IMR-90 (cell line): ENCODE data around the gene CDH12. TPM values are rescaled to one million over a fixed set of nuclear protein-coding genes. Genes with fewer than 3 reads are reported as not detected.

Experiments used
- ATAC-seq: fragments of 200-7000 bp; cut with Tn5 transposase; 2 replicates; pipeline ENCODE4 v1.9.1; 2020; ENCODE audit warnings: low read depth, mild to moderate bottlenecking, moderate library complexity
- BruUV-seq: library from RNA; stranded (reverse); fragments of 400-500 nt; replicated peaks from 2 replicates; lab custom pipeline; 2021; lab: Mats Ljungman, UMichigan
- CTCF ChIA-PET: fragments of 300-600 bp; formaldehyde crosslinking; extraction: SDS; loops from one replicate; lab custom pipeline; 2021; ENCODE audit warnings: antibody characterized with exemption; lab: Yijun Ruan, JAX
- POLR2A ChIA-PET: fragments of 300-600 bp; sonication (Branson Sonifier 250); formaldehyde crosslinking; loops from one replicate; lab custom pipeline; 2022; ENCODE audit warnings: antibody characterized with exemption; ENCODE audit not compliant: unreplicated experiment; lab: Charles Lee
- DNase-seq: peaks from one replicate; pipeline ENCODE4 v3.0.0; 2013
- H2AFZ ChIP-seq: replicated peaks from 2 replicates; pipeline ENCODE3; 2013; ENCODE audit warnings: low read length, mild to moderate bottlenecking; ENCODE audit not compliant: poor library complexity
- H2AK5ac ChIP-seq: 2 replicates; pipeline ENCODE4 v1.6.1; 2013; ENCODE audit warnings: low read depth, low read length, inconsistent platforms
- H2AK9ac ChIP-seq: replicated peaks from 2 replicates; pipeline ENCODE3; 2013; ENCODE audit warnings: mild to moderate bottlenecking, low read depth, low read length, moderate library complexity; ENCODE audit not compliant: poor library complexity
- H2BK120ac ChIP-seq: 2 replicates; pipeline ENCODE4 v1.6.1; 2013; ENCODE audit warnings: low read depth, low read length, inconsistent platforms
- H2BK15ac ChIP-seq: 3 replicates; pipeline ENCODE4 v1.6.1; 2013; ENCODE audit warnings: low read depth, low read length, inconsistent platforms
- H2BK20ac ChIP-seq: 2 replicates; pipeline ENCODE4 v1.6.1; 2013; ENCODE audit warnings: low read depth, mild to moderate bottlenecking, inconsistent platforms, low read length, moderate library complexity
- H2BK5ac ChIP-seq: 2 replicates; pipeline ENCODE4 v1.6.1; 2013; ENCODE audit warnings: mild to moderate bottlenecking, low read depth, low read length, inconsistent platforms; ENCODE audit not compliant: poor library complexity, severe bottlenecking
- H3K14ac ChIP-seq: replicated peaks from 2 replicates; pipeline ENCODE4 v1.6.1; 2013; ENCODE audit warnings: low read depth, low read length, inconsistent platforms
- H3K18ac ChIP-seq: 2 replicates; pipeline ENCODE4 v1.6.1; 2013; ENCODE audit warnings: low read depth, low read length, control low read depth
- H3K23ac ChIP-seq: 2 replicates; pipeline ENCODE4 v1.6.1; 2013; ENCODE audit warnings: low read depth, low read length, inconsistent platforms
- H3K27ac ChIP-seq: 2 replicates; pipeline ENCODE4 v1.5.1; 2013; ENCODE audit warnings: mild to moderate bottlenecking, control low read depth, low read length; ENCODE audit not compliant: insufficient read depth
- H3K27me3 ChIP-seq: 2 replicates; pipeline ENCODE4 v1.6.1; 2013; ENCODE audit warnings: low read length; ENCODE audit not compliant: control insufficient read depth, insufficient read depth
- H3K36me3 ChIP-seq: 2 replicates; pipeline ENCODE4 v1.6.1; 2013; ENCODE audit warnings: low read length, mixed read lengths; ENCODE audit not compliant: control insufficient read depth, insufficient read depth
- H3K4ac ChIP-seq: 2 replicates; pipeline ENCODE4 v1.6.1; 2013; ENCODE audit warnings: low read depth, low read length, inconsistent platforms
- H3K4me1 ChIP-seq: 2 replicates; pipeline ENCODE4 v1.6.1; 2013; ENCODE audit warnings: low read length, mixed read lengths; ENCODE audit not compliant: control insufficient read depth, insufficient read depth
- H3K4me2 ChIP-seq: 2 replicates; pipeline ENCODE4 v1.6.1; 2013; ENCODE audit warnings: low read depth, mild to moderate bottlenecking, control low read depth, low read length, moderate library complexity
- H3K4me3 ChIP-seq: 2 replicates; pipeline ENCODE4 v1.5.1; 2013; ENCODE audit warnings: low read depth, mild to moderate bottlenecking, control low read depth, low read length, moderate library complexity; ENCODE audit not compliant: insufficient read depth
- H3K56ac ChIP-seq: 2 replicates; pipeline ENCODE4 v1.6.1; 2013; ENCODE audit warnings: low read length, inconsistent platforms; ENCODE audit not compliant: insufficient read depth; ENCODE audit errors: extremely low read depth
- H3K79me1 ChIP-seq, 2 experiments: 2 replicates each; pipeline ENCODE4 v1.6.1; 2013; ENCODE audit warnings: low read length in 2 of 2, inconsistent platforms in 1 of 2, low read depth in 1 of 2
- H3K9ac ChIP-seq: 2 replicates; pipeline ENCODE4 v1.6.1; 2013; ENCODE audit warnings: low read depth, low read length, control low read depth
- H3K9me1 ChIP-seq: 2 replicates; pipeline ENCODE4 v1.6.1; 2013; ENCODE audit warnings: low read length, inconsistent platforms; ENCODE audit not compliant: insufficient read depth
- H3K9me3 ChIP-seq: 2 replicates; pipeline ENCODE4 v1.6.1; 2013; ENCODE audit warnings: low read length; ENCODE audit not compliant: control insufficient read depth, insufficient read depth
- H4K20me1 ChIP-seq: 2 replicates; pipeline ENCODE4 v1.6.1; 2013; ENCODE audit warnings: low read length, inconsistent platforms; ENCODE audit not compliant: insufficient read depth
- H4K5ac ChIP-seq: 2 replicates; pipeline ENCODE4 v1.6.1; 2013; ENCODE audit warnings: mild to moderate bottlenecking, low read depth, low read length, control low read depth
- H4K8ac ChIP-seq, 2 experiments: 2 replicates each; pipeline ENCODE4 v1.6.1; 2013; ENCODE audit warnings: low read depth in 2 of 2, low read length in 2 of 2, control low read depth in 1 of 2, inconsistent platforms in 1 of 2
- H4K91ac ChIP-seq: 2 replicates; pipeline ENCODE4 v1.6.1; 2013; ENCODE audit warnings: low read depth, low read length, inconsistent platforms; ENCODE audit not compliant: insufficient read depth
- BHLHE40 ChIP-seq: fragments of 150-350 bp; IDR thresholded peaks from 2 replicates; pipeline ENCODE4 v1.6.1; 2016; ENCODE audit warnings: mild to moderate bottlenecking, low read depth, low read length
- CEBPB ChIP-seq: IDR thresholded peaks from 2 replicates; pipeline ENCODE4 v1.6.1; 2012; ENCODE audit warnings: low read depth, low read length, improper control_type of control experiment
- CHD1 ChIP-seq: IDR thresholded peaks from 2 replicates; pipeline ENCODE4 v1.6.1; 2012; ENCODE audit warnings: low read depth, low read length, improper control_type of control experiment
- FOS ChIP-seq: fragments of 150-350 bp; IDR thresholded peaks from 2 replicates; pipeline ENCODE4 v1.6.1; 2016; ENCODE audit warnings: low read depth, low read length
- MAFK ChIP-seq: IDR thresholded peaks from 2 replicates; pipeline ENCODE4 v1.6.1; 2012; ENCODE audit warnings: low read depth, low read length, improper control_type of control experiment
- MAZ ChIP-seq: IDR thresholded peaks from 2 replicates; pipeline ENCODE4 v1.6.1; 2012; ENCODE audit warnings: low read depth, mild to moderate bottlenecking, low read length, improper control_type of control experiment, moderate library complexity, borderline replicate concordance
- MXI1 ChIP-seq: IDR thresholded peaks from 2 replicates; pipeline ENCODE4 v1.6.1; 2012; ENCODE audit warnings: low read depth, mild to moderate bottlenecking, low read length, moderate library complexity, borderline replicate concordance
- NFE2L2 ChIP-seq: fragments of 150-350 bp; IDR thresholded peaks from 2 replicates; pipeline ENCODE4 v1.6.1; 2016; ENCODE audit warnings: low read depth, mild to moderate bottlenecking, low read length
- POLR2A ChIP-seq: IDR thresholded peaks from 2 replicates; pipeline ENCODE4 v1.6.1; 2012; ENCODE audit warnings: mild to moderate bottlenecking, low read depth, low read length
- RAD21 ChIP-seq: IDR thresholded peaks from 2 replicates; pipeline ENCODE4 v1.6.1; 2012; ENCODE audit warnings: low read length, improper control_type of control experiment
- RCOR1 ChIP-seq: IDR thresholded peaks from 2 replicates; pipeline ENCODE4 v1.6.1; 2012; ENCODE audit warnings: mild to moderate bottlenecking, low read length, improper control_type of control experiment; ENCODE audit not compliant: insufficient replicate concordance
- RFX5 ChIP-seq: IDR thresholded peaks from 2 replicates; pipeline ENCODE4 v1.8.0; 2012; ENCODE audit warnings: low read depth, mild to moderate bottlenecking, low read length, moderate library complexity
- SMC3 ChIP-seq: fragments of 150-350 bp; IDR thresholded peaks from 2 replicates; pipeline ENCODE4 v1.6.1; 2016; ENCODE audit warnings: low read depth, mild to moderate bottlenecking, antibody characterized with exemption, low read length, moderate library complexity
- WGBS, 2 experiments: methylation state at CpG; one replicate each; pipeline versions ENCODE4 v1.1.5 to v1.1.7; 2013; ENCODE audit warnings: missing lambda C conversion rate in 2 of 2; ENCODE audit not compliant: insufficient read length in 1 of 2; ENCODE audit errors: extremely low coverage in 2 of 2; 5-methylcytosine and 5-hydroxymethylcytosine counted together
- dilution Hi-C: fragments of 300-500 bp; cut with HindIII; formaldehyde crosslinking; loops from one replicate; pipeline ENCODE4 v1.14.3; 2018; ENCODE audit warnings: low sequenced_read_pairs; ENCODE audit not compliant: unreplicated experiment
- in situ Hi-C: fragments of 300-500 bp; cut with MboI; formaldehyde crosslinking; loops from 3 replicates; pipeline ENCODE4 v1.14.3; 2019; ENCODE audit warnings: low sequenced_read_pairs, inconsistent platforms, mixed read lengths
- intact Hi-C: fragments of 100-400 bp; cut with micrococcal nuclease; formaldehyde crosslinking; loops from 2 replicates; pipeline ENCODE4 v1.10.0; 2022
- polyA plus RNA-seq, 3 experiments: library from polyadenylated mRNA; depleted of rRNA; stranded (reverse); fragments of >200 nt; gene quantifications; 2 replicates each; pipeline ENCODE4 v1.2.3, GENCODE V29; 2012; ENCODE audit warnings: low replicate concordance in 1 of 3
- total RNA-seq: library from RNA; depleted of rRNA; stranded (reverse); fragments of >200 nt; gene quantifications from 2 replicates; pipeline ENCODE4 v1.2.3, GENCODE V29; 2012
- TF ChIP-seq, protein P1 (sequence below): fragments of 150-350 bp; IDR thresholded peaks from 2 replicates; pipeline ENCODE4 v1.6.1; 2016; ENCODE audit warnings: low read depth, mild to moderate bottlenecking, low read length, moderate library complexity, borderline replicate concordance
- TF ChIP-seq, protein P2 (sequence below): fragments of 150-350 bp; IDR thresholded peaks from 2 replicates; pipeline ENCODE4 v1.6.1; 2017; ENCODE audit warnings: mild to moderate bottlenecking, antibody characterized with exemption, low read length, low read depth
- TF ChIP-seq, protein P3 (sequence below): conservative IDR thresholded peaks from 2 replicates; pipeline ENCODE4 v1.5.1; 2012; ENCODE audit warnings: mild to moderate bottlenecking, low read depth, low read length, improper control_type of control experiment

The CDH12 gene
- total and polyA plus RNA-seq, 2 of the 4 experiments (the other 2 are of a cell fraction) = not detected

DNA sequence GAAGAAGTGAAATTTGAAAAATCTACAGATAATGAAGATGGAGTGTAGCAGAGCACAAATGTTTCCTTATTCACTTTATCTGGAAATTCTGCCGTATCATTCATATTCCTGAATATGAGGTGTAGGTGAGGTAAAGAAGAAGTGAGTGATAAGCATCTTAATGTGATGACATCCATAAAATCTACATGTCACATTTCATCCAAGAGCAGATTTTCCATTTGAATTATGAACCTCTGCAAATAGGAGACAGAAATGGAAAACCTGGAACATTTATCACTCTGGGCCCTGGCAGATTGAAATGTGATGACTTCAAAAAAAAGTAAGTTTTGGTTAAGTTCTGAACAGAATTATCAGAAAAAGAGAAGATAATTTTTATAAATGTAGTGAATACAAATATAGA is 240.2 kb downstream of the CDH12 start:
- Histone ChIP-seq H3K27ac (no peak overlapping the region), H3K4me3 (no peak overlapping the region), H4K8ac (no peak overlapping the region), H3K9ac (no peak overlapping the region), H2AK9ac (no peak overlapping the region), H2AFZ (no peak overlapping the region), H2AK5ac (no peak overlapping the region), H2BK120ac (no peak overlapping the region), H4K91ac (no peak overlapping the region), H3K36me3 (no peaks in the 10 kb centered on the region), H3K4me1 (no peaks in the 10 kb centered on the region), H3K56ac (no peak overlapping the region), H3K23ac (no peak overlapping the region), H3K9me1 (no peaks in the 10 kb centered on the region), H3K18ac (no peak overlapping the region), H3K9me3 (no peaks in the 10 kb centered on the region), H3K14ac (no peak overlapping the region), H2BK20ac (no peak overlapping the region), H4K20me1 (no peaks in the 10 kb centered on the region), H3K4ac (no peak overlapping the region), H3K4me2 (no peak overlapping the region), H2BK15ac (no peak overlapping the region), H3K27me3 (no peaks in the 10 kb centered on the region), H3K79me1 (no peaks in the 10 kb centered on the region), H2BK5ac (no peak overlapping the region), H4K5ac (no peak overlapping the region)
- dilution Hi-C loops = no loop called here
- CTCF ChIA-PET = no interaction called here
- POLR2A ChIA-PET = interaction anchor here (0.6 kb wide), 2 partner anchors 54 to 75 kb away, joined by 4 to 6 read pairs; no protein-coding TSS in a partner anchor
- intact Hi-C loops = no loop called here
- TF ChIP-seq RFX5 = no peak
- no peak for TF ChIP-seq SMC3
- no peak for TF ChIP-seq BHLHE40
- TF ChIP-seq, protein P1, sequence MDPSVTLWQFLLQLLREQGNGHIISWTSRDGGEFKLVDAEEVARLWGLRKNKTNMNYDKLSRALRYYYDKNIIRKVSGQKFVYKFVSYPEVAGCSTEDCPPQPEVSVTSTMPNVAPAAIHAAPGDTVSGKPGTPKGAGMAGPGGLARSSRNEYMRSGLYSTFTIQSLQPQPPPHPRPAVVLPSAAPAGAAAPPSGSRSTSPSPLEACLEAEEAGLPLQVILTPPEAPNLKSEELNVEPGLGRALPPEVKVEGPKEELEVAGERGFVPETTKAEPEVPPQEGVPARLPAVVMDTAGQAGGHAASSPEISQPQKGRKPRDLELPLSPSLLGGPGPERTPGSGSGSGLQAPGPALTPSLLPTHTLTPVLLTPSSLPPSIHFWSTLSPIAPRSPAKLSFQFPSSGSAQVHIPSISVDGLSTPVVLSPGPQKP = no peak
- no peak for TF ChIP-seq NFE2L2
- TF ChIP-seq, protein P2, sequence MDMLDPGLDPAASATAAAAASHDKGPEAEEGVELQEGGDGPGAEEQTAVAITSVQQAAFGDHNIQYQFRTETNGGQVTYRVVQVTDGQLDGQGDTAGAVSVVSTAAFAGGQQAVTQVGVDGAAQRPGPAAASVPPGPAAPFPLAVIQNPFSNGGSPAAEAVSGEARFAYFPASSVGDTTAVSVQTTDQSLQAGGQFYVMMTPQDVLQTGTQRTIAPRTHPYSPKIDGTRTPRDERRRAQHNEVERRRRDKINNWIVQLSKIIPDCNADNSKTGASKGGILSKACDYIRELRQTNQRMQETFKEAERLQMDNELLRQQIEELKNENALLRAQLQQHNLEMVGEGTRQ = no peak
- no peak for TF ChIP-seq CEBPB
- TF ChIP-seq MAFK = no peak
- TF ChIP-seq MXI1 = no peak
- TF ChIP-seq CHD1 = no peak
- no peak for TF ChIP-seq RCOR1
- no peak for TF ChIP-seq FOS
- no peak for TF ChIP-seq MAZ
- TF ChIP-seq POLR2A = no peak
- no peak for TF ChIP-seq RAD21
- TF ChIP-seq, protein P3, sequence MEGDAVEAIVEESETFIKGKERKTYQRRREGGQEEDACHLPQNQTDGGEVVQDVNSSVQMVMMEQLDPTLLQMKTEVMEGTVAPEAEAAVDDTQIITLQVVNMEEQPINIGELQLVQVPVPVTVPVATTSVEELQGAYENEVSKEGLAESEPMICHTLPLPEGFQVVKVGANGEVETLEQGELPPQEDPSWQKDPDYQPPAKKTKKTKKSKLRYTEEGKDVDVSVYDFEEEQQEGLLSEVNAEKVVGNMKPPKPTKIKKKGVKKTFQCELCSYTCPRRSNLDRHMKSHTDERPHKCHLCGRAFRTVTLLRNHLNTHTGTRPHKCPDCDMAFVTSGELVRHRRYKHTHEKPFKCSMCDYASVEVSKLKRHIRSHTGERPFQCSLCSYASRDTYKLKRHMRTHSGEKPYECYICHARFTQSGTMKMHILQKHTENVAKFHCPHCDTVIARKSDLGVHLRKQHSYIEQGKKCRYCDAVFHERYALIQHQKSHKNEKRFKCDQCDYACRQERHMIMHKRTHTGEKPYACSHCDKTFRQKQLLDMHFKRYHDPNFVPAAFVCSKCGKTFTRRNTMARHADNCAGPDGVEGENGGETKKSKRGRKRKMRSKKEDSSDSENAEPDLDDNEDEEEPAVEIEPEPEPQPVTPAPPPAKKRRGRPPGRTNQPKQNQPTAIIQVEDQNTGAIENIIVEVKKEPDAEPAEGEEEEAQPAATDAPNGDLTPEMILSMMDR = no peak
- no CpG with 5 or more reads among the region's 1 CpG for WGBS, 2 experiments
- no peak for ATAC-seq
- in situ Hi-C loops = no loop called here
- DNase-seq = no peak
- BruUV-seq = no TSS peak
